CD4-positive, alpha-beta memory T cell (primary cell): Measurements from ENCODE around the gene LRRK1. TPM values are rescaled to one million over a fixed set of nuclear protein-coding genes. Genes with fewer than 3 reads are reported as not detected.

Experiments used
- CTCF ChIA-PET: fragments of 350-600 bp; sonication (Branson Sonifier 250); formaldehyde crosslinking; loops from one replicate; lab custom pipeline; 2021; ENCODE audit warnings: inconsistent platforms; ENCODE audit not compliant: partially characterized antibody; lab: Charles Lee
- POLR2A ChIA-PET: fragments of 350-600 bp; sonication (Branson Sonifier 250); formaldehyde crosslinking; loops from one replicate; lab custom pipeline; 2021; ENCODE audit not compliant: partially characterized antibody; lab: Charles Lee
- DNase-seq, 5 donors: peaks; one replicate each; pipeline versions ENCODE4 v3.0.0 to v3.0.0-alpha.2; 2020 to 2022; ENCODE audit warnings: mixed read lengths in 1 of 5
- H3K27ac ChIP-seq: one replicate; pipeline ENCODE4 v1.7.0; 2013; ENCODE audit warnings: low read depth, low read length
- H3K27me3 ChIP-seq: 2 replicates; pipeline ENCODE4 v1.7.0; 2013; ENCODE audit warnings: mild to moderate bottlenecking, low read length, moderate library complexity; ENCODE audit not compliant: insufficient read depth
- H3K36me3 ChIP-seq: 2 replicates; pipeline ENCODE4 v1.7.0; 2013; ENCODE audit warnings: mild to moderate bottlenecking, low read length, moderate library complexity; ENCODE audit not compliant: insufficient read depth
- H3K4me1 ChIP-seq: 2 replicates; pipeline ENCODE4 v1.7.0; 2013; ENCODE audit warnings: mild to moderate bottlenecking, low read length, moderate library complexity; ENCODE audit not compliant: insufficient read depth
- H3K4me3 ChIP-seq, 2 donors: one replicate each; pipeline ENCODE4 v1.7.0; 2013; ENCODE audit warnings: low read length in 2 of 2, mild to moderate bottlenecking in 1 of 2
- H3K9me3 ChIP-seq, 2 donors: one replicate each; pipeline ENCODE4 v1.7.0; 2013; ENCODE audit warnings: low read length in 2 of 2, control low read depth in 1 of 2; ENCODE audit not compliant: control insufficient read depth in 1 of 2
- H3K27ac Mint-ChIP-seq, 7 donors: one replicate each; pipeline ENCODE4 v1.8.0; 2020 to 2021; ENCODE audit warnings: mixed read lengths in 7 of 7, mild to moderate bottlenecking in 6 of 7, inconsistent platforms in 3 of 7, moderate library complexity in 3 of 7
- H3K27me3 Mint-ChIP-seq, 2 donors: one replicate each; pipeline ENCODE4 v1.8.0; 2020 to 2021; ENCODE audit warnings: mixed read lengths in 2 of 2
- H3K36me3 Mint-ChIP-seq, 2 donors: one replicate each; pipeline ENCODE4 v1.8.0; 2020 to 2021; ENCODE audit warnings: mixed read lengths in 2 of 2, inconsistent platforms in 1 of 2, mild to moderate bottlenecking in 1 of 2
- H3K4me1 Mint-ChIP-seq, 4 donors: one replicate each; pipeline ENCODE4 v1.8.0; 2020 to 2021; ENCODE audit warnings: mixed read lengths in 4 of 4, mild to moderate bottlenecking in 1 of 4
- H3K4me3 Mint-ChIP-seq, 8 donors: one replicate each; pipeline ENCODE4 v1.8.0; 2020 to 2021; ENCODE audit warnings: mixed read lengths in 8 of 8, mild to moderate bottlenecking in 7 of 8, moderate library complexity in 6 of 8, inconsistent platforms in 3 of 8
- H3K9me3 Mint-ChIP-seq, 8 donors: one replicate each; pipeline ENCODE4 v1.8.0; 2020 to 2021; ENCODE audit warnings: mixed read lengths in 8 of 8, mild to moderate bottlenecking in 5 of 8, inconsistent platforms in 3 of 8, moderate library complexity in 1 of 8
- intact Hi-C: fragments of 100-400 bp; cut with micrococcal nuclease; formaldehyde crosslinking; loops from one replicate; pipeline ENCODE4 v1.15.1; 2023
- polyA plus RNA-seq, 2 donors: library from polyadenylated mRNA; unstranded; fragments of 300-500 nt; fragmentation: Illumina TruSeq; gene quantifications; one replicate each; pipeline ENCODE4 v1.2.3, GENCODE V29; 2021
- total RNA-seq, 2 experiments: library from RNA; stranded (reverse); gene quantifications; one replicate each; pipeline ENCODE4 v1.2.3, GENCODE V29; 2021

Gene LRRK1
- total and polyA plus RNA-seq, 4 experiments from 2014 or later: 0.50 to 0.58 (median 0.53) TPM; not detected in 1

GRCh38 chr15:101043011-101043410 is 123.9 kb downstream of the LRRK1 start:
- intact Hi-C loops: no loop called here
- H3K4me3 ChIP-seq: no peak overlapping the region
- H3K36me3 ChIP-seq: no peaks in the 10 kb centered on the region
- H3K9me3 ChIP-seq: no peaks in the 10 kb centered on the region
- Mint-ChIP-seq H3K27ac (no peak overlapping the region), H3K4me1 (no peaks in the 10 kb centered on the region), H3K4me3 (no peak overlapping the region), H3K9me3 (peaks cover 0 to 16% (median 11%) of the 10 kb centered on the region in 8 donors), H3K36me3 (no peaks in the 10 kb centered on the region), H3K27me3 (peaks cover 25 to 27% of the 10 kb centered on the region in 2 donors)
- no peak overlapping the region for H3K27ac ChIP-seq
- DNase-seq: no peak
- ChIA-PET POLR2A (no interaction called here), CTCF (no interaction called here)
- no peaks in the 10 kb centered on the region for H3K27me3 ChIP-seq
- H3K4me1 ChIP-seq: no peaks in the 10 kb centered on the region

- Mint-ChIP-seq H3K36me3 (no peaks in the 10 kb centered on the region), H3K27me3 (peaks cover 22% of the 10 kb centered on the region in 2 donors), H3K4me3 (no peak overlapping the region), H3K4me1 (no peaks in the 10 kb centered on the region), H3K9me3 (peaks cover 0 to 11% (median 6%) of the 10 kb centered on the region in 8 donors), H3K27ac (no peak overlapping the region)
- Histone ChIP-seq H3K27ac (no peak overlapping the region), H3K9me3 (no peaks in the 10 kb centered on the region), H3K4me1 (no peaks in the 10 kb centered on the region), H3K27me3 (no peaks in the 10 kb centered on the region), H3K4me3 (no peak overlapping the region), H3K36me3 (no peaks in the 10 kb centered on the region)
- CTCF ChIA-PET: no interaction called here
- POLR2A ChIA-PET: no interaction called here
- no peak for DNase-seq
- intact Hi-C loops: no loop called here
Measured at GRCh38 chr15:101043911-101044624, 124.9 kb downstream of the LRRK1 start.

DNA sequence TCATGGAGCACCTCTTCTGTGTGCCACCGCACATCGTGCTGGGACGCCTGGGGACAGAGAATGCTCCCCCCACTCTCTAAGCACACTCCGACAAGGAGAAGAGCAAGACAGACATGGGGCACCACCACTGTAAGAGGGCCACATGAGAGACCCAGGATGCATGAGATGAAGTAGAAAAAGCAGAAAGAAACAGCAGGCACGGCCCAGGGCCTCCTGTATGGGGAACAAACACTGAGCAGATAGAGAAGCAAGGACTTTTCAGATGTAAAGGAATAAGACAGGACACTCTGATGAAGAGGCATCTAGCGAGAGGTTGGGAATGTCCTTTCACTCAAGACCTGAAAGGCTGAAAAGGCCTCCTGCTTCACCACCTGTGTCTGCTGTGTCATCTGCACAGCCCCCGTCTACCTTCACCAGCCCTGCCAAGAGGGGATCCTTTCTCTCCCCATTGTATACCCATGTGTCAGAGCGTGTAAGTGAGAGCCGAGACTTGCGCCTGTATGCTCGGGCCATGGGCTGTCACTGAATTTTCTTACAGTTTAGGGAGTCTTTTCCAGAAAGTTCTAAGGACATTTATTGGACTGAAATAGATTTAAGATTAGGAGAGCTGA is 125.6 kb downstream of the LRRK1 start:
- Mint-ChIP-seq H3K27ac (no peak overlapping the region), H3K36me3 (no peaks in the 10 kb centered on the region), H3K4me3 (peak overlapping the region in 1 of 8 donors; percentile 4), H3K9me3 (peaks cover 0 to 11% (median 6%) of the 10 kb centered on the region in 8 donors), H3K27me3 (peaks cover 19 to 22% of the 10 kb centered on the region in 2 donors), H3K4me1 (no peaks in the 10 kb centered on the region)
- no peak for DNase-seq
- no peaks in the 10 kb centered on the region for H3K27me3 ChIP-seq
- H3K27ac ChIP-seq: no peak overlapping the region
- ChIA-PET CTCF (interaction anchor here (1.0 kb wide), 1 partner anchor 29 kb away, joined by 3 read pairs; no protein-coding TSS in a partner anchor), POLR2A (no interaction called here)
- H3K36me3 ChIP-seq: no peaks in the 10 kb centered on the region
- intact Hi-C loops: no loop called here
- H3K4me1 ChIP-seq: no peaks in the 10 kb centered on the region
- H3K9me3 ChIP-seq: no peaks in the 10 kb centered on the region
- H3K4me3 ChIP-seq: no peak overlapping the region

GRCh38 chr15:101045236-101045646 is 126.1 kb downstream of the LRRK1 start:
- peak overlapping the region in 1 of 8 donors; percentile 4 for H3K4me3 Mint-ChIP-seq
- ChIA-PET CTCF (interaction anchor here (1.0 kb wide), 1 partner anchor 30 kb away, joined by 3 read pairs; no protein-coding TSS in a partner anchor), POLR2A (no interaction called here)
- no peaks in the 10 kb centered on the region for H3K36me3 Mint-ChIP-seq
- no peaks in the 10 kb centered on the region for H3K27me3 ChIP-seq
- H3K4me3 ChIP-seq: no peak overlapping the region
- no peak overlapping the region for H3K27ac Mint-ChIP-seq
- H3K4me1 ChIP-seq: no peaks in the 10 kb centered on the region
- H3K9me3 Mint-ChIP-seq: peaks cover 0 to 11% (median 6%) of the 10 kb centered on the region in 8 donors
- H3K36me3 ChIP-seq: no peaks in the 10 kb centered on the region
- H3K27me3 Mint-ChIP-seq: peaks cover 19 to 22% of the 10 kb centered on the region in 2 donors
- no peaks in the 10 kb centered on the region for H3K9me3 ChIP-seq
- H3K4me1 Mint-ChIP-seq: no peaks in the 10 kb centered on the region
- no peak for DNase-seq
- intact Hi-C loops: no loop called here
- no peak overlapping the region for H3K27ac ChIP-seq

- no peak overlapping the region for H3K4me3 ChIP-seq
- ChIA-PET CTCF (interaction anchor here (1.0 kb wide), 1 partner anchor 31 kb away, joined by 3 read pairs; no protein-coding TSS in a partner anchor), POLR2A (no interaction called here)
- H3K27me3 ChIP-seq: no peaks in the 10 kb centered on the region
- no peak for DNase-seq
- no peak overlapping the region for H3K27ac Mint-ChIP-seq
- no peaks in the 10 kb centered on the region for H3K36me3 ChIP-seq
- intact Hi-C loops: no loop called here
- no peaks in the 10 kb centered on the region for H3K4me1 ChIP-seq
- H3K9me3 ChIP-seq: no peaks in the 10 kb centered on the region
- H3K4me1 Mint-ChIP-seq: no peaks in the 10 kb centered on the region
- H3K27me3 Mint-ChIP-seq: peaks cover 18 to 20% of the 10 kb centered on the region in 2 donors
- peaks cover 0 to 9% (median 6%) of the 10 kb centered on the region in 8 donors for H3K9me3 Mint-ChIP-seq
- H3K4me3 Mint-ChIP-seq: no peak overlapping the region
- no peaks in the 10 kb centered on the region for H3K36me3 Mint-ChIP-seq
- no peak overlapping the region for H3K27ac ChIP-seq
Measured at GRCh38 chr15:101045835-101046691, 126.9 kb downstream of the LRRK1 start.

- no peaks in the 10 kb centered on the region for H3K27me3 ChIP-seq
Measured at GRCh38 chr15:101046826-101047225, 127.7 kb downstream of the LRRK1 start.

More at GRCh38 chr15:101046826-101047225, 127.7 kb downstream of the LRRK1 start:
- no peaks in the 10 kb centered on the region for H3K4me1 ChIP-seq
- H3K9me3 Mint-ChIP-seq: peaks cover 0 to 7% (median under 1%) of the 10 kb centered on the region in 8 donors
- H3K4me3 Mint-ChIP-seq: no peak overlapping the region
- H3K27ac Mint-ChIP-seq: peak overlapping the region in 1 of 7 donors; percentile 23
- H3K4me1 Mint-ChIP-seq: no peaks in the 10 kb centered on the region
- DNase-seq: no peak
- POLR2A ChIA-PET: no interaction called here
- H3K9me3 ChIP-seq: no peaks in the 10 kb centered on the region
- intact Hi-C loops: no loop called here
- H3K36me3 ChIP-seq: no peaks in the 10 kb centered on the region
- CTCF ChIA-PET: no interaction called here
- H3K4me3 ChIP-seq: no peak overlapping the region
- H3K36me3 Mint-ChIP-seq: no peaks in the 10 kb centered on the region
- H3K27ac ChIP-seq: no peak overlapping the region
- peaks cover 15 to 16% of the 10 kb centered on the region in 2 donors for H3K27me3 Mint-ChIP-seq
